AG10803 (cell line): Measurements from ENCODE around the gene PRCP.

Source experiments
- DNase-seq: peaks from one replicate; pipeline ENCODE4 v3.0.0; 2010; ENCODE audit warnings: low read depth
- H3K4me3 ChIP-seq: 2 replicates; pipeline ENCODE4 v1.5.1; 2011; ENCODE audit warnings: mild to moderate bottlenecking, low read length, control low read depth
- TF ChIP-seq, protein P1 (sequence below): conservative IDR thresholded peaks from 2 replicates; pipeline ENCODE4 v1.5.1; 2011; ENCODE audit warnings: mild to moderate bottlenecking, low read length, control low read depth, inconsistent platforms

PRCP gene

DNA sequence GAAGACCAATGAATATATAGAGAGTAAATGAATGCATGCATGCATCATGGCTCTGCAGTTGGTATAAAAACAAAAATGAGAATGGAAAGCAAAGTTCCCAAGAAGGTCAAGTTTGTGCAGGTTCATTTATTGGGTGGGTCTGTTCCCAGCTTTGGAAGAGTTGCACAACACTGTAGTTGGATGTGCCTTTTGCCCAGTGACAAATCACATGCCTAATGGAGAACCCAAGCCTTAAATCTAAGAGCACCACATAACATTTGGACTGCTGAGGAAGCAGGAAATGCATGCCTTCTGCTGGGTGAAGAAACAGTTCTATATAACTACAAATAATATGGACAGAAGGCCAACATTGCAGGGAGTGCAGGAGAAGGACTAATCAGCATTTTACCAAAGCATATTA lies 30.6 kb downstream of the PRCP start:
- TF ChIP-seq, protein P1, sequence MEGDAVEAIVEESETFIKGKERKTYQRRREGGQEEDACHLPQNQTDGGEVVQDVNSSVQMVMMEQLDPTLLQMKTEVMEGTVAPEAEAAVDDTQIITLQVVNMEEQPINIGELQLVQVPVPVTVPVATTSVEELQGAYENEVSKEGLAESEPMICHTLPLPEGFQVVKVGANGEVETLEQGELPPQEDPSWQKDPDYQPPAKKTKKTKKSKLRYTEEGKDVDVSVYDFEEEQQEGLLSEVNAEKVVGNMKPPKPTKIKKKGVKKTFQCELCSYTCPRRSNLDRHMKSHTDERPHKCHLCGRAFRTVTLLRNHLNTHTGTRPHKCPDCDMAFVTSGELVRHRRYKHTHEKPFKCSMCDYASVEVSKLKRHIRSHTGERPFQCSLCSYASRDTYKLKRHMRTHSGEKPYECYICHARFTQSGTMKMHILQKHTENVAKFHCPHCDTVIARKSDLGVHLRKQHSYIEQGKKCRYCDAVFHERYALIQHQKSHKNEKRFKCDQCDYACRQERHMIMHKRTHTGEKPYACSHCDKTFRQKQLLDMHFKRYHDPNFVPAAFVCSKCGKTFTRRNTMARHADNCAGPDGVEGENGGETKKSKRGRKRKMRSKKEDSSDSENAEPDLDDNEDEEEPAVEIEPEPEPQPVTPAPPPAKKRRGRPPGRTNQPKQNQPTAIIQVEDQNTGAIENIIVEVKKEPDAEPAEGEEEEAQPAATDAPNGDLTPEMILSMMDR = no peak
- DNase-seq = peak; percentile 51
- no peak overlapping the region for H3K4me3 ChIP-seq

DNA sequence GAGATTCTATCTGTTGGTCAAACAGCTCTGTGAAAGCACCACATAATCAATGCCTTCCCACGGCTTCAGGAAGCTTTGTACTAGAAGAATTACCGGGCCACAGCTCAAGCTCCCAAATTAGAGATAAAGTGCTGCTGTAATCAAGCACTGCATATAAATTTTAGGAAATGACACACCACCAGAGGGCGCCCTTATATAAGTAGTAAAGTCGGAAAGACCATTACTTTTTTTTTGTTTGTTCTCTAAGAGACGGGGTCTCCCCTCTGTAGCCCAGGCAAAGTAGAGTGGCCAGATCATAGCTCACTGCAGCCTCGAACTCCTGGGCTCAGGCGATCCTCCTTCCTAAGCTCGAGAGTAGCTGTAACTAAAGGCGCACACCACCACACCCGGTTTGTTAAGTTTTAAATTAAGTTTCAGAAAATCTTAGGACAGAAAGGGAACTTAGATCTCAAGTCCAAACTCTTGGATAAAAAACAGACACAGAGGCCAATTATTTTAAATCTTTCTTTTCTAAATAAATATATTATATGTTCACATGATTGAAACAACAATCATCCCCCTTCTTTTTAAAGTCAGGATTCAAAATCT lies 32.6 kb downstream of the PRCP start:
- DNase-seq = peak; percentile 74
- peak overlapping the region; percentile 49 for H3K4me3 ChIP-seq
- TF ChIP-seq, protein P1 = peak; percentile 71

DNA sequence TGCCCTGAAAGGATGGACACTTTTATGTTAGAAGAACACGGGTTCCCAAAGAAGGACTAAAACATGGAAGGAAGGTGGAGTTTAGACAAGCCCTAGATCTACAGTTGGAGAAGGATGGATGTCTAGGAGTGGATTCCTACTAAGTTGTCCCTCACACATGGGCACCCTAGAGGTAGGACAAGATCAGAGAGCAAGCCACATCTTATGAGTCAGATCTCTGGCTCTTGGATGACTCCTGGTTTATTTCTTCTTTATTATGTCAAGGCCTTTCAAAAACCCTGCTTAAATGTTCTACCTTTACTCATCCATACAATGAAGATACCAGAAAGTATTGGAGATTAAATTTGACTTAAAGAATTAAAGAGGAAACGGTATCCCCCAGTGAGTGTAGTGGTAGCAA lies 34.4 kb downstream of the PRCP start:
- peak; percentile 7 for DNase-seq
- no peak overlapping the region for H3K4me3 ChIP-seq
- TF ChIP-seq, protein P1 = no peak

DNA sequence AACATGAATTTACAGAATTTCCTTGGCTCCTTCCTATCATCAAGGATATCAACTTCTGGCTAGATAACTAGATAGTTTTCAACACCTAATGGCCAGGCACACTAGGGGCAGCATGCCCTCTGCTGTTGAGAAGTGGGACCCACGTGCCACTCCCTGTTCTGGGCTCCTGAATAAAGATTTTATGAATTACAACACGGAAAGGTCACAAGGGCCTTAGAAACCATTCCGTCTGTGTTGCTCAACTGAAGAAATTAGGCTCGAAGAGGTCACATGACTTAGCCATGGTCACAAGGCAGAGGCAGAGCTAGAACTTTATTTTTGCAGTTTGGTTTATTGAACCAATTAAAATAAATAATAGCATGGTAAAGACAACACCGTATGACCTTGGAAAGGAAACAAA lies 36.0 kb downstream of the PRCP start:
- DNase-seq = peak; percentile 47
- TF ChIP-seq, protein P1 = peak; percentile 66
- H3K4me3 ChIP-seq = no peak overlapping the region

DNA sequence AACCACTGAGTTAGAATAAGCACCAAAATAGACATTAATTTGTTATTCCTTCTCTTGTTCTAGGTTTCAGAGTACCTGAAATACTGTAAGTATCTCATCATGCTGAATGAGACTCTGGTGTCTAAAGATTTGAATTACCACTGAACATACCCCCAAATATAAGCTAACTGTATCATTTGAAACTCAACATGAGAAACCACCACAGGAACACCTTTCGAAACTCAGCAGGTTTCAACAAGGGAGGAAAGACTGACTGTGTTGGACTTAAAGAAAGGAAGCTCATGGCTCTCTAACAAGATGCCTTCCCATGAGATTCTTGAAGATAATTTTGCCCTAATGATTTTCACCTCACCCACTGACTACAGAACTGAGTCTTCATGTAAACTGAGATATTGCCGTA lies 37.0 kb downstream of the PRCP start:
- TF ChIP-seq, protein P1 = no peak
- no peak for DNase-seq
- H3K4me3 ChIP-seq = no peak overlapping the region

DNA sequence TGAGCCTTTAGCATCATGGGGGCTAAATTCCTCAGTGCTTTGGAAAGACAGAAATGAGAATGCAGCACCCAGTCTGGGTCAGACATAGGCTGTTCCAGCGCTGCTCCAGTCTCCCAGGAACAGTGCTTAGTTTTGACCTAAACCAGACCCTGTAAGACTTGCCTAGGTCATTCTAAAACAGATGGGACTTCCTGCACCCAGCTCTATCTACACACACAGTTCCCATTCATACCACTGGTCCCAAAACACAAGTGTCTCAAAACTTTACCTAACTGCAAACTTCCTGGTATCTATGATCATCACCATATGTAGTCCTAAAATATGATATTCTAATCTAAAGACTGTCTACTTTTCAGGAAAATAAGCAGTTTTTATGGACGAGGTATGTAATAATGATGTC lies 37.9 kb downstream of the PRCP start:
- no peak overlapping the region for H3K4me3 ChIP-seq
- TF ChIP-seq, protein P1 = no peak
- DNase-seq = no peak

DNA sequence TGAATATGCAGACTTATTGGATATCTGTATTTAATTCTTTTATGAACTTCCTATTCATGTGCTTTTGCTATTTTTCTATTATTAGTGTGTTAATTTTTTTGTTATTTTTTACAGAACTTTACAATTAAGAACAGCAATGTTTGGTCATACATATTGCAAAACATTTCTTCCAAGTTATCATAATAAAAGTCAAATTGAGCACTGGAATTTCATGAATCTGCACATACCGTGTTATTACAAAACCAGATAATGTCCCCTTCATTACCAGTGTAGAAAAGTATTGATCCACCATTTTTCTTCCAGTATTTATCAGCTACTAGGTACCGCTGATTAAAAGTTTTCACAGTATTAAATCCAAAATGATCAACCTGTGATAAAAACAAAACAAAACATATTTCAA lies 40.5 kb downstream of the PRCP start:
- peak; percentile 31 for DNase-seq
- TF ChIP-seq, protein P1 = no peak
- no peak overlapping the region for H3K4me3 ChIP-seq
